Mucosa of stomach (tissue), 1 donor: Measurements from ENCODE around the gene KCNK15.

Experiments used
- H3K27me3 ChIP-seq: one replicate; pipeline ENCODE4 v1.7.0; 2013; ENCODE audit warnings: mild to moderate bottlenecking, low read length; ENCODE audit not compliant: control insufficient read depth, insufficient read depth
- H3K36me3 ChIP-seq: one replicate; pipeline ENCODE4 v1.7.0; 2013; ENCODE audit warnings: low read length; ENCODE audit not compliant: control insufficient read depth, insufficient read depth
- H3K4me1 ChIP-seq: one replicate; pipeline ENCODE4 v1.7.0; 2013; ENCODE audit warnings: mild to moderate bottlenecking, low read length; ENCODE audit not compliant: control insufficient read depth, insufficient read depth
- H3K4me3 ChIP-seq: one replicate; pipeline ENCODE4 v1.7.0; 2013; ENCODE audit warnings: low read length
- H3K9ac ChIP-seq: one replicate; pipeline ENCODE4 v1.7.0; 2013; ENCODE audit warnings: mild to moderate bottlenecking, low read length, moderate library complexity
- H3K9me3 ChIP-seq: one replicate; pipeline ENCODE4 v1.7.0; 2013; ENCODE audit warnings: mild to moderate bottlenecking, low read length, moderate library complexity; ENCODE audit not compliant: control insufficient read depth
- donor health status: Pancreatic carcinoma.

The KCNK15 gene

DNA sequence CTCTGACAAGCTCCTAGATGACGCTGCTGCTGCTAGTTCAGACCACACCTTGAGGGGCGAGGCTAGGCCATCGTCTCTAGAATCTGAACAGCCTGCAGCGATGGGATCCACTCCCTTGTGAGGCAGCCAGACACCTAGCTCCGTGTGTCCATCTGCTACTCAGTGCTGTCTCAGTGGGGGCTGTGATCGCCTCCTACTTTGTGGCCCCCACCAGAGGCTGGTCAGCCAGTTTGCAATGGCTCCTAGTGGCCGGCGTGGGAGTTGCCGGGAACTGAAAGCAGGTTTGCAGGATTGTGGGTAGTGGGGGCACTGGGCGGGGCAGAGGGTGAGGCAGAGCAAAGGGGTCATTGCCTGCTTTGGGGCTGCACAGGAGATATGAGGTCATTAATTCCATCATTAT lies 27.7 kb upstream of the KCNK15 start:
- H3K36me3 ChIP-seq, result no peaks in the 10 kb centered on the region
- H3K27me3 ChIP-seq, result peaks cover 3% of the 10 kb centered on the region
- peaks cover 28% of the 10 kb centered on the region for H3K4me1 ChIP-seq
- no peaks in the 10 kb centered on the region for H3K9me3 ChIP-seq
- no peak overlapping the region for H3K9ac ChIP-seq
- no peak overlapping the region for H3K4me3 ChIP-seq

DNA sequence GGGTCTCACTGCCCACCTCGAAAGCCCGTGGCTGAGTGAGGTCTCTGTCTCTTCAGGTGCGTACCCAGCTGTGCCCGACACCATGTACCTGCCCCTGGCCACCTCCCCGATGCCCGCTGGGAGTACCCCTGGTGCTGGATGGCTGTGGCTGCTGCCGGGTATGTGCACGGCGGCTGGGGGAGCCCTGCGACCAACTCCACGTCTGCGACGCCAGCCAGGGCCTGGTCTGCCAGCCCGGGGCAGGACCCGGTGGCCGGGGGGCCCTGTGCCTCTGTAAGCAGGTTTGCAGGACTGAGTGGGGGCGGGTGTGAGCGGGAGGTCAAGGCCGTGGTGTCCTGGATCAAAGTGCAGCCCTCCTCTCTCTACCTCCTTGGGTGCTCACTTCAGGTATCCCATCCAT lies 25.8 kb upstream of the KCNK15 start:
- Histone ChIP-seq H3K36me3 (no peaks in the 10 kb centered on the region), H3K4me1 (peaks cover 19% of the 10 kb centered on the region), H3K27me3 (peaks cover 7% of the 10 kb centered on the region), H3K9ac (no peak overlapping the region), H3K9me3 (no peaks in the 10 kb centered on the region), H3K4me3 (no peak overlapping the region)

DNA sequence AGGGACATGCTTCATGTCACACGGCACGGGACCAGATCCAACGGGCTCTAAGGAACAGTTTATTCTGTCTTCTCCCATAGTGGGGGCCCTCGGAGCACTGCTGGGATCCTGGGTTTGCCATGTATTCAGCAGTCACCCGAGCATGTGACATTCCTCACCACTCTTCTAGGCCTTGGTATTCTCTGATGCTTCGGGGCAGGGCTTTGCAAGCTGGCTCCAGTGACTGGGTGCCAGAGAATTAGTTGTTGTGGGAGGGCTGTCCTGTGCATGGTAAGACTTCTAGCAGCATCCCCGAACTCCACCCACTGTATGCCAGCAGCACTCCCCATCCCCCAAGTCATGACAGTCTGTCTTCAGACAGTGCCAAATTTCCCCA lies 25.1 kb upstream of the KCNK15 start:
- Histone ChIP-seq H3K9ac (no peak overlapping the region), H3K4me1 (peaks cover 11% of the 10 kb centered on the region), H3K9me3 (no peaks in the 10 kb centered on the region), H3K27me3 (peaks cover 7% of the 10 kb centered on the region), H3K4me3 (no peak overlapping the region), H3K36me3 (no peaks in the 10 kb centered on the region)

DNA sequence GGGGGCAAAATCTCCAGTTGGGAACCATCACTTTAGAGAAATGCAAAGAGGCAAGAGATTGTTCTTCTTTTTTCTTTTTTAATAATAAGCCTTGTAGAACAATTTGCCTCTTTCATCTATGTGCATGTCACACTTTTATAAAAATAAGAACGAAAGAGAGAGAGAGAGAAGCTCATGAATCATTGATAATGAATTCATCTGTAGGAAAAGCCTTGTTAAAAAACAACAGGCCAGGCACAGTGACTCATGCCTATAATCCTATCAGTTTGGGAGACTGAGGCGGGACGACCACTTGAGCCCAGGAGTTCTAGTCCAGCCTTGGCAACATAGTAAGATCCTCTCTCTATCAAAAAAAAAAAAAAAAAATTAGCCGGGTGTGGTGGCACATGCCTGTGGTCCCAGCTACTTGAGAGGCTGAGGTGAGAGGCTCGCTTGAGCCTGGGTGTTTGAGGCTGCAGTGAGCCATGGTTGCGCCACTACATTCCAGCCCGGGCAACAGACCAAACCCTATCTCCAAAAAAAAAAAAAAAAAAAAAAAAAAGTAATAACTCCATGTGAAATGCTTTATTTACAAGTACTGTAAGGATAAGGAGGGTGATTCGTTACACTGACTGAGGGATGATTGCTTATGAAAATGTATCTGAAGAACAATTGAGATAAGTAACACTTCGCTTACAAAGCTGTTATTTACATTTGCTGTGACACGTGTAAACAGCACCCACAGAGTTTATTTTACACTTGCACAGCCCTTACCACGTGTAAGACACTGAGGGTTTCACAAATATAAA lies 24.5 kb upstream of the KCNK15 start:
- Histone ChIP-seq H3K9ac (no peak overlapping the region), H3K9me3 (no peaks in the 10 kb centered on the region), H3K36me3 (no peaks in the 10 kb centered on the region), H3K27me3 (peaks cover 6% of the 10 kb centered on the region), H3K4me3 (no peak overlapping the region), H3K4me1 (peaks cover 6% of the 10 kb centered on the region)

DNA sequence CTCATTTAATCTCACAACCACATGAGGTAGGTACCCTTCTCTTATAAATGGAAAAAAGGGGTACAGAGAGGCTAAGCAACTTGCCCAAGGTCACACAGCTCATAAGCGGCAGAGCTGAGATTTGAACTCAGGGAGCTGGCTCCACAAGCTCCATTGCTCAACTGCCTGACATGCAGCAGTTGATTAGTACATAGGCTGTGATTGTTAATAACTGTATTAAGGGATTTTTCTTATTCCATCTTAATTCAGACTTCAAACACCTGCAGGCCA lies 23.9 kb upstream of the KCNK15 start:
- no peaks in the 10 kb centered on the region for H3K36me3 ChIP-seq
- H3K9ac ChIP-seq, result no peak overlapping the region
- H3K4me1 ChIP-seq, result peaks cover 3% of the 10 kb centered on the region
- H3K9me3 ChIP-seq, result no peaks in the 10 kb centered on the region
- no peak overlapping the region for H3K4me3 ChIP-seq
- peaks cover 4% of the 10 kb centered on the region for H3K27me3 ChIP-seq

DNA sequence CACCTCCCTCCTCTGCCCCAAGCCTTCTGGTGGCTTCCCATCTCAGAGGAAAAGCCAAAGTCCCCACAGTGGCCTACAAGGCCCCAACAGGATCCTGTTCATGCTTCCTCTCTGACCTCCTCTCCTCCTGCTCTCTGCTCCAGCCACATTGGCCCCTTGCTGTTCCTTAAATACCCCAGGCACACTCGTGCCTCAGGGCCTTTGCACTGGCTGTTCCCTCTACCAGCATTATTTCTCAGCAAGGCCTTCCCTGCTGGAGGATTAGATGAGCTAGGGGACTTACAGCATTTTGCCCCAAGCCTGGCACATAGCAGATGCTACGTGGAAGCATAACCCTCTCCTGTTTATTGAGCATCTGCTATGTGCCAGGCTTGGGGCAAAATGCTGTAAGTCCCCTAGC lies 22.7 kb upstream of the KCNK15 start:
- Histone ChIP-seq H3K36me3 (no peaks in the 10 kb centered on the region), H3K9ac (no peak overlapping the region), H3K4me1 (peaks cover 3% of the 10 kb centered on the region), H3K9me3 (no peaks in the 10 kb centered on the region), H3K27me3 (peaks cover 4% of the 10 kb centered on the region), H3K4me3 (no peak overlapping the region)

DNA sequence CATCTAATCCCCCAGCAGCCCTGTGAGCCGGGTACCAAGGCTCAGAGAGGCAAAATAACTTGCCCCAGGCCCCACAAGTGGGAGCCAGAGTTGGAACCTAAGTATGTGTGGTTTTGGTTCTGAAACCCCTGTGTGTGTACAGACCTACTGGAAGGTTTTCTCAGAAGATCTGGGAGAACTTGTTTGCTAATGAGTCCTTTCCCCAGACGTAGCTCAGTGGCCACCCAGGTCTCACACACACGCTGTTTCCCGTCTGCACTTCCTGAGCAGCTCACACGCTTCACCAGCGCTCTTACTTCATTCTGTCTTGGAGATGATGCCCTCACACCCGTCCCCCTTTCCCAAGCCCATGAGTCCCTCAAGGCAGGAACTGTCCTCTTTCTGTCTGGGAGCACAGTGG lies 22.3 kb upstream of the KCNK15 start:
- Histone ChIP-seq H3K4me1 (peaks cover 3% of the 10 kb centered on the region), H3K4me3 (no peak overlapping the region), H3K36me3 (no peaks in the 10 kb centered on the region)

DNA sequence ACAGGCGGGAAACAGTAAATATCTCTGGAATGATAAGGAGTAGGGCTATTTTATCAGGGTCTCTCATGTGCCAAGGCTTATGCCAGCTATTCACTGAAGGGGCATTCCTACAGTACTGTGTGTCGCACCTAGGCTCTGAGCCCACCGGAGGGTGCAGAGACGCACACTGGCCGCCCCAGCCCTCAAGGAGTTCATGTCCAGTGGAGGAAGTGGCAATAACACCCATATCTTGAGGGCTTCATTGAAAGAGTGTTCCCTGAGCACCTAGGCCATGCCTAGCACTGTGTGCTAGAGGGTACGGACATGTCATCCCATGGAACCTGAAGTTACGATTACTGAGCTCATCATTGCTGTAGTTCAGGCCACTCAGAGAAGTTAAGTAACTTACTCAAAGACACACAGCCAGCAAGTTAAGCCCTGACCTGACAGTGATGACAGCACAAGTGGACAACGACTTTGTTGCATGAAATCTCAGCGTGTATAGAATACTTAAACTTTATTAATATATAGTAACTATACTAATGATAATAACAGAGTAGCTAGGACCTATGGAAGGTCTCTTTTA lies 21.8 kb upstream of the KCNK15 start:
- H3K9me3 ChIP-seq, result no peaks in the 10 kb centered on the region
- no peak overlapping the region for H3K4me3 ChIP-seq
- H3K9ac ChIP-seq, result no peak overlapping the region
- H3K4me1 ChIP-seq, result peaks cover 6% of the 10 kb centered on the region
- H3K36me3 ChIP-seq, result no peaks in the 10 kb centered on the region
- peaks cover 4% of the 10 kb centered on the region for H3K27me3 ChIP-seq

More for the DNA sequence above, 22.3 kb upstream of the KCNK15 start:
- peaks cover 4% of the 10 kb centered on the region for H3K27me3 ChIP-seq
- no peaks in the 10 kb centered on the region for H3K9me3 ChIP-seq
- H3K9ac ChIP-seq, result no peak overlapping the region

DNA sequence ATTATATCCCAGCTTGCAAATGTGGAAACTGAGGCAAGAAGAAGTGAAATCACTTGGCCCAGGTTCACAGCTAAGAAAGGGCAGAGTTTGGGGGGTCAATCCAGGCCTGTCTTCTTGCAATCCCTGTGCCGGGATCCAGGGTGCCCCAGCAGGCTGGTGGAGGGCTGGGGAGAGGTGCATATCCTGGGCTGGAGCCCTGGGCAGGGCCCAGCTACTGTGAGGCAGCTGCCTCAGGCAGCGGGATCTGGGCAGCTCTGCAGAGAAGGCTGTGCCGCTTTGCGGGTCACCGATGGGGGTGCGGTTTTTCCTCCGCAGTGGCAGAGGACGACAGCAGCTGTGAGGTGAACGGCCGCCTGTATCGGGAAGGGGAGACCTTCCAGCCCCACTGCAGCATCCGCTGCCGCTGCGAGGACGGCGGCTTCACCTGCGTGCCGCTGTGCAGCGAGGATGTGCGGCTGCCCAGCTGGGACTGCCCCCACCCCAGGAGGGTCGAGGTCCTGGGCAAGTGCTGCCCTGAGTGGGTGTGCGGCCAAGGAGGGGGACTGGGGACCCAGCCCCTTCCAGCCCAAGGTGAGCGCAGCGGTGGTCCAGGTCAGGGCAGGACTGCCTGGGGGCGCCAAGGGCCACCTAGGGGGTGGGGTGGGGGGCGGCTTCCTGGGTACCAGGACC lies 21.1 kb upstream of the KCNK15 start:
- Histone ChIP-seq H3K4me1 (peaks cover 13% of the 10 kb centered on the region), H3K4me3 (no peak overlapping the region), H3K36me3 (no peaks in the 10 kb centered on the region), H3K27me3 (peaks cover 4% of the 10 kb centered on the region), H3K9me3 (no peaks in the 10 kb centered on the region), H3K9ac (no peak overlapping the region)

DNA sequence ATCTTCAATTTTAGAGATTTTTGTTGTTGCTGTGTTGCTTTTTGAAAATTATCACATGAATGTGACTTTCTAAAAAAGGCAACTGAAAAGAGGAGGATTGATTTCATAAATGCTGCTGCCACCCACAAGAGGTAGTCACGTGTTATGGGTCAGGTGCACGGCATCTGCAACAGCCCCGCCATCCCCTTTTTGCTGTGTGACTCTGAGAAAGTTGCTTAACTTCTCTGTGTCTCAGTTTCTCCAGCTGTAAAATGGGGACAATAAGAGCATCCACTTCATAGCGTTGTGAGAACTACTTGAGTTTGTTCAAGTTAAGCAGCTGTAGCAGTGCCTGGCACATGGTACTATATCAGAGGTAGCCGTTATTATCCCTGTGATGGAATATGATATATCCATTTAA lies 19.8 kb upstream of the KCNK15 start:
- peaks cover 12% of the 10 kb centered on the region for H3K4me1 ChIP-seq
- H3K4me3 ChIP-seq, result no peak overlapping the region
- H3K9ac ChIP-seq, result no peak overlapping the region
- peaks cover 4% of the 10 kb centered on the region for H3K27me3 ChIP-seq
- H3K9me3 ChIP-seq, result no peaks in the 10 kb centered on the region
- H3K36me3 ChIP-seq, result no peaks in the 10 kb centered on the region

DNA sequence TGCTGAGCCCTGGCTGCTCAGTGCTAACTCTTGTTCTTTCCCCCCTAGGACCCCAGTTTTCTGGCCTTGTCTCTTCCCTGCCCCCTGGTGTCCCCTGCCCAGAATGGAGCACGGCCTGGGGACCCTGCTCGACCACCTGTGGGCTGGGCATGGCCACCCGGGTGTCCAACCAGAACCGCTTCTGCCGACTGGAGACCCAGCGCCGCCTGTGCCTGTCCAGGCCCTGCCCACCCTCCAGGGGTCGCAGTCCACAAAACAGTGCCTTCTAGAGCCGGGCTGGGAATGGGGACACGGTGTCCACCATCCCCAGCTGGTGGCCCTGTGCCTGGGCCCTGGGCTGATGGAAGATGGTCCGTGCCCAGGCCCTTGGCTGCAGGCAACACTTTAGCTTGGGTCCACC lies 18.6 kb upstream of the KCNK15 start:
- Histone ChIP-seq H3K9ac (no peak overlapping the region), H3K4me3 (no peak overlapping the region), H3K27me3 (peaks cover 4% of the 10 kb centered on the region), H3K36me3 (no peaks in the 10 kb centered on the region), H3K9me3 (no peaks in the 10 kb centered on the region), H3K4me1 (peaks cover 19% of the 10 kb centered on the region)

DNA sequence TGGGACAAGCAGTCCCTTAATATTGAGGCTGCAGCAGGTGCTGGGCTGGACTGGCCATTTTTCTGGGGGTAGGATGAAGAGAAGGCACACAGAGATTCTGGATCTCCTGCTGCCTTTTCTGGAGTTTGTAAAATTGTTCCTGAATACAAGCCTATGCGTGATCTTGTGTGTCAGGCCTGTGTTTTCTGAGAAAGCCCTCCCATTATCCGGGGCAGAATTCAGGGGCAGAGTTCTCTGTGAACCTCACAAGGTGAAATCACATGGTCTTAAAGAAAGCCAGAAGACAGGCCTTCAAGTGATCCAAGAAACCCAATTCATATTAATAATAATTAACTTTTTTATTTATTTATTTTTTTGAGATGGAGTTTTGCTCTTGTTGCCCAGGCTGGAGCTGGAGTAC lies 18.0 kb upstream of the KCNK15 start:
- H3K9me3 ChIP-seq, result no peaks in the 10 kb centered on the region
- H3K4me1 ChIP-seq, result peaks cover 23% of the 10 kb centered on the region
- peaks cover 4% of the 10 kb centered on the region for H3K27me3 ChIP-seq
- H3K9ac ChIP-seq, result no peak overlapping the region
- H3K4me3 ChIP-seq, result no peak overlapping the region
- no peaks in the 10 kb centered on the region for H3K36me3 ChIP-seq
